Erythroblast (primary cell): ENCODE data around the gene GRB14.

Experiments used
- GATA1 ChIP-seq: IDR thresholded peaks from 2 replicates; pipeline ENCODE4 v1.6.1; 2011; ENCODE audit warnings: low read depth, mild to moderate bottlenecking, control low read depth, low read length, moderate library complexity
- POLR2A ChIP-seq: IDR thresholded peaks from 2 replicates; pipeline ENCODE4 v1.6.1; 2011; ENCODE audit warnings: mild to moderate bottlenecking, low read length

DNA sequence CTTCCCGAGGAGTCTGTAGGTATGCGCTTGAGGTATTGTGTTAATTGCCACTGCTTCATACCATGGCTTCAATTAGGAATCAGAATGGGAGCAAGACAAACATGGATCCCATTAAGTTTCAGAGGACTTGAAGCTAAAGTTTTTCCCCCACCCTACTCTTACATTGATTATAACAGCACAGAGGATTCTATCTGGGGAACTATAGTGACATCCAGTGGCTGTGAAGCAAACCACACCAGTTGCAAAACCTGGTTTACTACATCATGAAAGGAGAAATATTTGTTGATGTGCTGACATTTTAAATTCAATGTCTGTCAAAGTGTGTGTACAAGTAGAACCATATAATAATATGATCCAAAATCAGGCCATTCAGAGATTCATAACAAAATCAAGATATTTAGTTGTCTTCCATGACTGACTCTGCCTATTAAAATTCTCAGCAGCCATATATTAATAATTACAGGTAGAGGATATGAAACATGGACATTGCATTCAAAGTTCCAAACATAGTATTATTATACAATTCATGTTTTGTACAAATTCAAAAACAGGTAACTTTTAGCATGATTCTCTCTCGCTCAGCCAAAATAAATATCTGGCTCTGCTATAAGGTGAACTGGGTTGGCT, 82.9 kb downstream of the GRB14 start:
- TF ChIP-seq POLR2A (no peak), GATA1 (no peak)
